Calu3 (cell line): ENCODE results near the gene REXO4. TPM values are rescaled to one million over a fixed set of nuclear protein-coding genes. Genes with fewer than 3 reads are reported as not detected.

ENCODE experiments used
- BruUV-seq: library from RNA; stranded (reverse); fragments of 400-500 nt; replicated peaks from 2 replicates; lab custom pipeline; 2021; lab: Mats Ljungman, UMichigan
- CTCF ChIA-PET: fragments of 300-600 bp; sonication (Branson Sonifier 250); formaldehyde crosslinking; loops from one replicate; lab custom pipeline; 2022; ENCODE audit warnings: antibody characterized with exemption; lab: Charles Lee
- DNase-seq: peaks from one replicate; pipeline ENCODE4 v3.0.0; 2022
- H3K27ac Mint-ChIP-seq: one replicate; pipeline ENCODE4 v1.8.0; 2022; ENCODE audit warnings: mixed read lengths; ENCODE audit not compliant: unreplicated experiment
- H3K27me3 Mint-ChIP-seq: one replicate; pipeline ENCODE4 v1.8.0; 2022; ENCODE audit warnings: mixed read lengths; ENCODE audit not compliant: unreplicated experiment
- H3K36me3 Mint-ChIP-seq: one replicate; pipeline ENCODE4 v1.8.0; 2022; ENCODE audit warnings: mild to moderate bottlenecking, moderate library complexity, mixed read lengths; ENCODE audit not compliant: insufficient read depth, unreplicated experiment
- H3K4me1 Mint-ChIP-seq: one replicate; pipeline ENCODE4 v1.8.0; 2022; ENCODE audit warnings: mild to moderate bottlenecking, low read depth, mixed read lengths; ENCODE audit not compliant: unreplicated experiment
- H3K4me3 Mint-ChIP-seq: one replicate; pipeline ENCODE4 v1.8.0; 2022; ENCODE audit warnings: mild to moderate bottlenecking, low read depth, moderate library complexity, mixed read lengths; ENCODE audit not compliant: unreplicated experiment
- H3K9me3 Mint-ChIP-seq: one replicate; pipeline ENCODE4 v1.8.0; 2022; ENCODE audit warnings: low read depth, mixed read lengths; ENCODE audit not compliant: unreplicated experiment
- intact Hi-C: fragments of 100-400 bp; cut with micrococcal nuclease; formaldehyde crosslinking; loops from one replicate; pipeline ENCODE4 v1.10.0; 2022; ENCODE audit not compliant: unreplicated experiment
- total RNA-seq: library from RNA; stranded (reverse); gene quantifications from 2 replicates; pipeline ENCODE4 v1.2.3, GENCODE V29; 2022
- TF ChIP-seq, protein P1 (sequence below): fragments of 200-600 bp; IDR thresholded peaks from one replicate; pipeline ENCODE4 v1.8.0; 2022; ENCODE audit warnings: antibody characterized with exemption; ENCODE audit not compliant: unreplicated experiment

Gene REXO4
- total RNA-seq, 1 experiment from 2014 or later, result 23.4 TPM

DNA sequence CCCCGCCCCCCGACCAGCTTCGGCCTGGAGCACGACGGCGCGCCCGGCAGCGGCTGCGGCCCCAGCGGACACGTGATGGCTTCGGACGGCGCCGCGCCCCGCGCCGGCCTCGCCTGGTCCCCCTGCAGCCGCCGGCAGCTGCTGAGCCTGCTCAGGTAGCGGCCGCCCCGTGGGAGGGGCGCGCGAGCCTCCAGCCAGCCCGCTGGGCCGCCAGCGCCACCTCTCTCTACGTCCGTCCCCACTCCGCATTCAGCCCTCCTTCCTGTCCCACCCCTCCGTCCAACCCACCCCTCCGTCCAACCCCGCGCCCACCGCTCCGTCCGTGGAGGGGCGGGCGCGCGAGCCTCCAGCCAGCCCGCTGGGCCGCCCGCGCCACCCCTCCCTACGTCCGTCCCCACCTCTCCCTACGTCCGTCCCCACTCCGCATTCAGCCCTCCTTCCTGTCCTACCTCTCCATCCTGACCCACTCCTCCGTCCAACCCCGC, 10.8 kb upstream of the REXO4 start:
- no peak for DNase-seq
- H3K27me3 Mint-ChIP-seq, result peaks cover 11% of the 10 kb centered on the region
- CTCF ChIA-PET, result no interaction called here
- BruUV-seq, result no TSS peak
- no peaks in the 10 kb centered on the region for H3K9me3 Mint-ChIP-seq
- intact Hi-C loops, result no loop called here
- H3K4me3 Mint-ChIP-seq, result no peak overlapping the region
- H3K27ac Mint-ChIP-seq, result no peak overlapping the region
- no peaks in the 10 kb centered on the region for H3K4me1 Mint-ChIP-seq
- peaks cover 5% of the 10 kb centered on the region for H3K36me3 Mint-ChIP-seq
- TF ChIP-seq, protein P1, sequence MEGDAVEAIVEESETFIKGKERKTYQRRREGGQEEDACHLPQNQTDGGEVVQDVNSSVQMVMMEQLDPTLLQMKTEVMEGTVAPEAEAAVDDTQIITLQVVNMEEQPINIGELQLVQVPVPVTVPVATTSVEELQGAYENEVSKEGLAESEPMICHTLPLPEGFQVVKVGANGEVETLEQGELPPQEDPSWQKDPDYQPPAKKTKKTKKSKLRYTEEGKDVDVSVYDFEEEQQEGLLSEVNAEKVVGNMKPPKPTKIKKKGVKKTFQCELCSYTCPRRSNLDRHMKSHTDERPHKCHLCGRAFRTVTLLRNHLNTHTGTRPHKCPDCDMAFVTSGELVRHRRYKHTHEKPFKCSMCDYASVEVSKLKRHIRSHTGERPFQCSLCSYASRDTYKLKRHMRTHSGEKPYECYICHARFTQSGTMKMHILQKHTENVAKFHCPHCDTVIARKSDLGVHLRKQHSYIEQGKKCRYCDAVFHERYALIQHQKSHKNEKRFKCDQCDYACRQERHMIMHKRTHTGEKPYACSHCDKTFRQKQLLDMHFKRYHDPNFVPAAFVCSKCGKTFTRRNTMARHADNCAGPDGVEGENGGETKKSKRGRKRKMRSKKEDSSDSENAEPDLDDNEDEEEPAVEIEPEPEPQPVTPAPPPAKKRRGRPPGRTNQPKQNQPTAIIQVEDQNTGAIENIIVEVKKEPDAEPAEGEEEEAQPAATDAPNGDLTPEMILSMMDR, result no peak

GRCh38 chr9:133427658-133428348, 10.0 kb upstream of the REXO4 start:
- no peak for DNase-seq
- H3K27me3 Mint-ChIP-seq, result peaks cover 11% of the 10 kb centered on the region
- H3K27ac Mint-ChIP-seq, result no peak overlapping the region
- intact Hi-C loops, result no loop called here
- H3K9me3 Mint-ChIP-seq, result no peaks in the 10 kb centered on the region
- H3K4me3 Mint-ChIP-seq, result no peak overlapping the region
- TF ChIP-seq, protein P1, result no peak
- CTCF ChIA-PET, result no interaction called here
- no peaks in the 10 kb centered on the region for H3K4me1 Mint-ChIP-seq
- no TSS peak for BruUV-seq
- peaks cover 5% of the 10 kb centered on the region for H3K36me3 Mint-ChIP-seq

DNA sequence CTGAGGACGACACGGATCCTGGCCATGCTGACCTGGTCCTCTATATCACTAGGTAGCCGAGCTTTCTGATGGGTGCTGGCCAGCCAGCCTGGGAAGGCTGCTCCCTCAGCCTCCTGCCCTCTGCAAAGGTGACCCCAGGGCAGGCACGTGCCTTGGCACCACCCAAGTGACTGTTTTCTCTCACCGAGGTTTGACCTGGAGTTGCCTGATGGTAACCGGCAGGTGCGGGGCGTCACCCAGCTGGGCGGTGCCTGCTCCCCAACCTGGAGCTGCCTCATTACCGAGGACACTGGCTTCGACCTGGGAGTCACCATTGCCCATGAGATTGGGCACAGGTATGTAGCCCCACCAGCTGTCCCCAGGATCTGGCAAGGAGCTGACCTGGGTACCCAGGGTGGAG, 8.2 kb upstream of the REXO4 start:
- BruUV-seq, result no TSS peak
- Mint-ChIP-seq H3K27ac (no peak overlapping the region), H3K4me3 (no peak overlapping the region), H3K36me3 (peaks cover 12% of the 10 kb centered on the region), H3K4me1 (peaks cover 8% of the 10 kb centered on the region), H3K27me3 (peaks cover 11% of the 10 kb centered on the region), H3K9me3 (no peaks in the 10 kb centered on the region)
- CTCF ChIA-PET, result no interaction called here
- no peak for DNase-seq
- TF ChIP-seq, protein P1, result no peak
- intact Hi-C loops, result no loop called here

- Mint-ChIP-seq H3K4me3 (no peak overlapping the region), H3K36me3 (peaks cover 12% of the 10 kb centered on the region), H3K27ac (no peak overlapping the region), H3K9me3 (no peaks in the 10 kb centered on the region), H3K27me3 (peaks cover 11% of the 10 kb centered on the region), H3K4me1 (peaks cover 8% of the 10 kb centered on the region)
- DNase-seq, result no peak
- intact Hi-C loops, result no loop called here
- no TSS peak for BruUV-seq
- CTCF ChIA-PET, result interaction anchor here (0.6 kb wide), 1 partner anchor 35 kb away, joined by 5 read pairs; the partner anchor contains the start of gene CACFD1
- TF ChIP-seq, protein P1, result no peak
Observed at GRCh38 chr9:133425049-133425632, 7.3 kb upstream of the REXO4 start.
